Fibroblast of lung (primary cell): ENCODE measurements around the gene COL4A5. TPM values are rescaled to one million over a fixed set of nuclear protein-coding genes. Genes with fewer than 3 reads are reported as not detected.

Experiments used
- DNase-seq, 2 donors: peaks; one replicate each; pipeline versions ENCODE4 v3.0.0 to v3.0.0-alpha.2; 2010; ENCODE audit warnings: low read depth in 2 of 2
- H2AFZ ChIP-seq: 2 replicates; pipeline ENCODE4 v1.5.1; 2012; ENCODE audit warnings: low read length, control low read depth, inconsistent platforms
- H3K27ac ChIP-seq: 2 replicates; pipeline ENCODE4 v1.5.1; 2011; ENCODE audit warnings: low read length, control low read depth; ENCODE audit not compliant: insufficient read depth
- H3K27me3 ChIP-seq: 2 replicates; pipeline ENCODE4 v1.5.1; 2011; ENCODE audit warnings: mild to moderate bottlenecking, low read length; ENCODE audit not compliant: control insufficient read depth, insufficient read depth
- H3K36me3 ChIP-seq: 2 replicates; pipeline ENCODE4 v1.5.1; 2011; ENCODE audit warnings: low read length; ENCODE audit not compliant: control insufficient read depth, insufficient read depth
- H3K4me1 ChIP-seq: 2 replicates; pipeline ENCODE4 v1.5.1; 2011; ENCODE audit warnings: low read length; ENCODE audit not compliant: control insufficient read depth, insufficient read depth; ENCODE audit errors: extremely low read depth
- H3K4me2 ChIP-seq: 2 replicates; pipeline ENCODE4 v1.5.1; 2011; ENCODE audit warnings: low read length, control low read depth; ENCODE audit not compliant: insufficient read depth; ENCODE audit errors: extremely low read depth
- H3K4me3 ChIP-seq, 4 experiments: fragments of 200-600 bp in 1 of 4; sonication (generic) in 1 of 4; replicated peaks in 1 of 4; 2 replicates each; pipeline ENCODE4 v1.5.1; 2011 to 2016; ENCODE audit warnings: low read length in 4 of 4, low read depth in 3 of 4, mild to moderate bottlenecking in 3 of 4, control low read depth in 2 of 4, inconsistent platforms in 1 of 4, mixed read lengths in 1 of 4; ENCODE audit not compliant: insufficient read depth in 1 of 4; ENCODE audit errors: control extremely low read depth in 1 of 4
- H3K79me2 ChIP-seq: 2 replicates; pipeline ENCODE4 v1.5.1; 2012; ENCODE audit warnings: mild to moderate bottlenecking, low read length, inconsistent platforms; ENCODE audit not compliant: control insufficient read depth, insufficient read depth
- H3K9ac ChIP-seq: 2 replicates; pipeline ENCODE4 v1.5.1; 2011; ENCODE audit warnings: mild to moderate bottlenecking, low read length, control low read depth; ENCODE audit not compliant: insufficient read depth
- H3K9me3 ChIP-seq: 2 replicates; pipeline ENCODE4 v1.5.1; 2012; ENCODE audit warnings: low read depth, low read length; ENCODE audit not compliant: control insufficient read depth, insufficient read depth
- H4K20me1 ChIP-seq: 2 replicates; pipeline ENCODE4 v1.5.1; 2011; ENCODE audit warnings: low read length; ENCODE audit not compliant: control insufficient read depth, insufficient read depth; ENCODE audit errors: extremely low read depth
- CTCF ChIP-seq, 2 donors: IDR thresholded peaks in 1 of 2; conservative IDR thresholded peaks in 1 of 2; 1 replicate in 1 of 2; 2 replicates in 1 of 2; pipeline ENCODE4 v1.5.1; 2011 to 2012; ENCODE audit warnings: low read length in 2 of 2, control low read depth in 1 of 2, inconsistent platforms in 1 of 2, low read depth in 1 of 2, mild to moderate bottlenecking in 1 of 2
- EZH2 ChIP-seq: IDR thresholded peaks from 2 replicates; pipeline ENCODE4 v1.5.1; 2012; ENCODE audit warnings: low read length, control low read depth, mild to moderate bottlenecking; ENCODE audit errors: missing control alignments
- polyA plus RNA-seq, 2 donors: library from polyadenylated mRNA; depleted of rRNA in 1 of 2; stranded (reverse) in 1 of 2; unstranded in 1 of 2; fragments of >200 nt; gene quantifications; 2 replicates each; pipeline ENCODE4 v1.2.1, GENCODE V29; 2011 to 2012; ENCODE audit warnings: missing spikeins in 1 of 2
- total RNA-seq: library from RNA; depleted of rRNA; stranded (reverse); fragments of >200 nt; gene quantifications from 2 replicates; pipeline ENCODE4 v1.2.1, GENCODE V29; 2014

The COL4A5 gene
- total and polyA plus RNA-seq, 2 donors (not counting 1 experiment from before 2014, with no cell fraction given): 4.9 to 54.7 TPM

- Histone ChIP-seq H4K20me1 (no peaks in the 10 kb centered on the region), H3K79me2 (no peaks in the 10 kb centered on the region), H3K4me1 (no peaks in the 10 kb centered on the region), H3K27ac (no peak overlapping the region), H3K36me3 (no peaks in the 10 kb centered on the region), H3K27me3 (no peaks in the 10 kb centered on the region), H3K9me3 (no peaks in the 10 kb centered on the region), H2AFZ (no peak overlapping the region), H3K4me2 (no peak overlapping the region), H3K9ac (no peak overlapping the region), H3K4me3 (no peak overlapping the region)
- no peak for DNase-seq
- no peak for TF ChIP-seq CTCF (conservative IDR thresholded peaks at IDR 0.05 in 1 of 2, IDR thresholded peaks at IDR 0.05 in 1 of 2; ENCODE audit: low read depth in 1 of 2, low read length in 2 of 2)
- no peak for TF ChIP-seq EZH2
These were observed 170.5 kb downstream of the COL4A5 start for GRCh38 chrX:108610141-108610540.

- H3K27ac ChIP-seq: no peak overlapping the region
- no peaks in the 10 kb centered on the region for H4K20me1 ChIP-seq
- no peaks in the 10 kb centered on the region for H3K27me3 ChIP-seq
- TF ChIP-seq EZH2: no peak
- no peak overlapping the region for H3K9ac ChIP-seq
- no peak for DNase-seq
- no peak overlapping the region for H3K4me2 ChIP-seq
- no peaks in the 10 kb centered on the region for H3K79me2 ChIP-seq
- H3K4me3 ChIP-seq: no peak overlapping the region
- no peaks in the 10 kb centered on the region for H3K9me3 ChIP-seq
- no peak overlapping the region for H2AFZ ChIP-seq
- no peaks in the 10 kb centered on the region for H3K4me1 ChIP-seq
- no peaks in the 10 kb centered on the region for H3K36me3 ChIP-seq
These were observed 175.0 kb downstream of the COL4A5 start for GRCh38 chrX:108614616-108615015.

- no peak for DNase-seq
- Histone ChIP-seq H3K4me3 (no peak overlapping the region), H3K27me3 (no peaks in the 10 kb centered on the region), H3K9me3 (no peaks in the 10 kb centered on the region), H3K36me3 (no peaks in the 10 kb centered on the region), H3K27ac (no peak overlapping the region), H3K79me2 (no peaks in the 10 kb centered on the region), H3K4me1 (no peaks in the 10 kb centered on the region), H3K9ac (no peak overlapping the region), H2AFZ (no peak overlapping the region), H3K4me2 (no peak overlapping the region), H4K20me1 (no peaks in the 10 kb centered on the region)
- no peak for TF ChIP-seq CTCF (conservative IDR thresholded peaks at IDR 0.05 in 1 of 2, IDR thresholded peaks at IDR 0.05 in 1 of 2; ENCODE audit: low read depth in 1 of 2, low read length in 2 of 2)
- TF ChIP-seq EZH2: no peak
These were observed 201.2 kb downstream of the COL4A5 start for GRCh38 chrX:108640817-108641216.
